Trophoblast cell (in vitro differentiated cells and primary cell): ENCODE measurements around the gene ZNF383.
"Not testable (repeated sequence)": the region's sequence is repeated elsewhere in the genome, so short reads cannot be mapped to it uniquely, and the experiment has no call there.

ENCODE experiments used
- DNase-seq, 2 donors: peaks; one replicate each; pipeline ENCODE4 v3.0.0-alpha.2; 2016
- H2AFZ ChIP-seq: 2 replicates; pipeline ENCODE4 v1.6.1; 2013; ENCODE audit warnings: low read length, moderate library complexity, mild to moderate bottlenecking; ENCODE audit not compliant: insufficient read depth, poor library complexity
- H2AK5ac ChIP-seq: 2 replicates; pipeline ENCODE4 v1.6.1; 2013; ENCODE audit warnings: mild to moderate bottlenecking, low read length
- H2BK120ac ChIP-seq: 2 replicates; pipeline ENCODE4 v1.6.1; 2013; ENCODE audit warnings: low read length, mild to moderate bottlenecking, moderate library complexity; ENCODE audit not compliant: insufficient read depth, poor library complexity
- H2BK12ac ChIP-seq: 2 replicates; pipeline ENCODE4 v1.6.1; 2013; ENCODE audit warnings: mild to moderate bottlenecking, low read length, moderate library complexity
- H2BK5ac ChIP-seq: 2 replicates; pipeline ENCODE4 v1.6.1; 2013; ENCODE audit warnings: low read length, low read depth, moderate library complexity, mild to moderate bottlenecking; ENCODE audit not compliant: poor library complexity
- H3K14ac ChIP-seq: 2 replicates; pipeline ENCODE4 v1.6.1; 2013; ENCODE audit warnings: mild to moderate bottlenecking, low read length
- H3K18ac ChIP-seq: 2 replicates; pipeline ENCODE4 v1.6.1; 2013; ENCODE audit warnings: mild to moderate bottlenecking, low read length
- H3K23ac ChIP-seq: 2 replicates; pipeline ENCODE4 v1.6.1; 2013; ENCODE audit warnings: low read length
- H3K27ac ChIP-seq: 2 replicates; pipeline ENCODE4 v1.5.1; 2013; ENCODE audit warnings: low read depth, mild to moderate bottlenecking, inconsistent platforms, low read length, moderate library complexity
- H3K27me3 ChIP-seq: 2 replicates; pipeline ENCODE4 v1.6.1; 2013; ENCODE audit warnings: inconsistent platforms, mild to moderate bottlenecking, low read length, moderate library complexity; ENCODE audit not compliant: insufficient read depth
- H3K36me3 ChIP-seq, 2 experiments: 1 replicate in 1 of 2; 2 replicates in 1 of 2; pipeline ENCODE4 v1.6.1; 2013; ENCODE audit warnings: low read length in 2 of 2, mild to moderate bottlenecking in 2 of 2, moderate library complexity in 1 of 2; ENCODE audit not compliant: insufficient read depth in 2 of 2, control insufficient read depth in 1 of 2
- H3K4ac ChIP-seq: 2 replicates; pipeline ENCODE4 v1.6.1; 2013; ENCODE audit warnings: low read depth, mild to moderate bottlenecking, low read length, moderate library complexity
- H3K4me1 ChIP-seq, 2 experiments: 1 replicate in 1 of 2; 2 replicates in 1 of 2; pipeline ENCODE4 v1.6.1; 2013; ENCODE audit warnings: low read length in 2 of 2, mild to moderate bottlenecking in 2 of 2, moderate library complexity in 1 of 2; ENCODE audit not compliant: insufficient read depth in 2 of 2, control insufficient read depth in 1 of 2
- H3K4me2 ChIP-seq: 2 replicates; pipeline ENCODE4 v1.6.1; 2013; ENCODE audit warnings: inconsistent platforms, mild to moderate bottlenecking, low read length, moderate library complexity
- H3K4me3 ChIP-seq: 2 replicates; pipeline ENCODE4 v1.5.1; 2013; ENCODE audit warnings: mild to moderate bottlenecking, low read depth, low read length, inconsistent platforms
- H3K79me1 ChIP-seq: one replicate; pipeline ENCODE4 v1.6.1; 2013; ENCODE audit warnings: low read length
- H3K79me2 ChIP-seq: 2 replicates; pipeline ENCODE4 v1.6.1; 2013; ENCODE audit warnings: low read length, mild to moderate bottlenecking; ENCODE audit not compliant: control insufficient read depth, insufficient read depth, poor library complexity
- H3K9ac ChIP-seq: 2 replicates; pipeline ENCODE4 v1.6.1; 2013; ENCODE audit warnings: mild to moderate bottlenecking, low read length
- H3K9me3 ChIP-seq: 2 replicates; pipeline ENCODE4 v1.6.1; 2013; ENCODE audit warnings: low read depth, mild to moderate bottlenecking, control low read depth, inconsistent platforms, low read length; ENCODE audit not compliant: insufficient read depth
- H4K12ac ChIP-seq: 2 replicates; pipeline ENCODE4 v1.6.1; 2013; ENCODE audit warnings: low read depth, mild to moderate bottlenecking, low read length, moderate library complexity
- H4K8ac ChIP-seq: 2 replicates; pipeline ENCODE4 v1.6.1; 2013; ENCODE audit warnings: low read depth, mild to moderate bottlenecking, low read length, moderate library complexity
- H4K91ac ChIP-seq: one replicate; pipeline ENCODE4 v1.6.1; 2013; ENCODE audit warnings: low read depth, mild to moderate bottlenecking, low read length, moderate library complexity
- WGBS: extraction: QIAGEN DNeasy Blood & Tissue Kit; methylation state at CpG from one replicate; pipeline ENCODE4 v1.1.7; 2013; ENCODE audit warnings: missing lambda C conversion rate; ENCODE audit not compliant: insufficient read length, insufficient coverage; ENCODE audit errors: extremely low coverage; 5-methylcytosine and 5-hydroxymethylcytosine counted together

Gene ZNF383

DNA sequence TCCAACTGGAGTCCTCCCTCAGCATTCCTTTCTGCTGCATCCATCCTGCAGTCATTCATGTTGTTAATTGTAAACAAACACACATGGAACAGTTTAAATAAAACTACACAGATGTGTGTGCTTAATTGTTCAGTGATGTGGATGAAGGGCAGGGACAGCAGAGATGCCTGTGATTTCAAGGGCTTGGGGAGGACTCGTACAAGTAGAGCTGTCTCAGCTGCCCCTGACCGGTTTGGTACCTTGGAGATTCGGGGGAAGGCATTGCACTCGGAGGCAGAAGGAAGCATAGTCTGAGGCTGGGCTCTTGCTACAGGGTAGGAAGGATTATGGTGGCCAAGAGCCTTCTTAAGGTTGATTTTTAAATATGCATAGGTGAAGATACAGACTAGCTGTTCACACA, 49.7 kb downstream of the ZNF383 start:
- H3K9me3 ChIP-seq, H3K36me3 ChIP-seq, H3K14ac ChIP-seq, H3K23ac ChIP-seq, H2AK5ac ChIP-seq, H4K91ac ChIP-seq, H3K27ac ChIP-seq, H2BK120ac ChIP-seq, H3K4ac ChIP-seq, H3K79me1 ChIP-seq, H3K4me1 ChIP-seq, H3K4me3 ChIP-seq, H3K27me3 ChIP-seq, H3K18ac ChIP-seq, H2BK12ac ChIP-seq, H2BK5ac ChIP-seq, H3K9ac ChIP-seq, H4K12ac ChIP-seq, DNase-seq, H3K4me2 ChIP-seq, H3K79me2 ChIP-seq, H4K8ac ChIP-seq, H2AFZ ChIP-seq: not testable (repeated sequence)
- no CpG with 5 or more reads among the region's 4 CpGs for WGBS

GRCh38 chr19:37280656-37281055, 62.6 kb downstream of the ZNF383 start:
- not testable (repeated sequence) for H3K4me3 ChIP-seq, H2AK5ac ChIP-seq, H4K91ac ChIP-seq, H2AFZ ChIP-seq, DNase-seq, H4K8ac ChIP-seq, H3K36me3 ChIP-seq, H2BK120ac ChIP-seq, H4K12ac ChIP-seq, H3K9me3 ChIP-seq, H3K4me1 ChIP-seq, H2BK5ac ChIP-seq, H3K23ac ChIP-seq, H3K79me2 ChIP-seq, H3K27me3 ChIP-seq, H3K18ac ChIP-seq, H2BK12ac ChIP-seq, H3K4ac ChIP-seq, H3K4me2 ChIP-seq, H3K79me1 ChIP-seq, H3K27ac ChIP-seq, H3K9ac ChIP-seq, H3K14ac ChIP-seq
- WGBS = no CpG with 5 or more reads among the region's 30 CpGs

GRCh38 chr19:37284020-37284419, 66.0 kb downstream of the ZNF383 start:
- not testable (repeated sequence) for H3K79me1 ChIP-seq, H3K4me3 ChIP-seq, H3K36me3 ChIP-seq, H2BK12ac ChIP-seq, H2BK120ac ChIP-seq, H3K9ac ChIP-seq, DNase-seq, H3K14ac ChIP-seq, H4K8ac ChIP-seq, H3K79me2 ChIP-seq, H3K23ac ChIP-seq, H3K9me3 ChIP-seq, H2BK5ac ChIP-seq, H3K4ac ChIP-seq, H2AFZ ChIP-seq, H3K4me2 ChIP-seq, H3K27ac ChIP-seq, H4K91ac ChIP-seq, H3K4me1 ChIP-seq, H3K18ac ChIP-seq, H4K12ac ChIP-seq, H3K27me3 ChIP-seq, H2AK5ac ChIP-seq
- no CpG with 5 or more reads among the region's 37 CpGs for WGBS

- WGBS = no CpG with 5 or more reads among the region's 39 CpGs
Observed at GRCh38 chr19:37289229-37289628, 71.2 kb downstream of the ZNF383 start.

More at GRCh38 chr19:37289229-37289628, 71.2 kb downstream of the ZNF383 start:
- not testable (repeated sequence) for H4K12ac ChIP-seq, H3K4me3 ChIP-seq, H3K4me1 ChIP-seq, H2BK12ac ChIP-seq, H3K4ac ChIP-seq, DNase-seq, H3K79me2 ChIP-seq, H3K23ac ChIP-seq, H3K36me3 ChIP-seq, H3K18ac ChIP-seq, H3K27me3 ChIP-seq, H2AK5ac ChIP-seq, H3K27ac ChIP-seq, H3K79me1 ChIP-seq, H4K8ac ChIP-seq, H3K9ac ChIP-seq, H2BK5ac ChIP-seq, H3K4me2 ChIP-seq, H2BK120ac ChIP-seq, H3K14ac ChIP-seq, H4K91ac ChIP-seq, H2AFZ ChIP-seq
- H3K9me3 ChIP-seq = peaks cover 11% of the 10 kb centered on the region
